ENCODE measurements around the gene EVI2B.
"Not testable (repeated sequence)": the region's sequence is repeated elsewhere in the genome, so short reads cannot be mapped to it uniquely, and the experiment has no call there.

EVI2B gene, protein sequence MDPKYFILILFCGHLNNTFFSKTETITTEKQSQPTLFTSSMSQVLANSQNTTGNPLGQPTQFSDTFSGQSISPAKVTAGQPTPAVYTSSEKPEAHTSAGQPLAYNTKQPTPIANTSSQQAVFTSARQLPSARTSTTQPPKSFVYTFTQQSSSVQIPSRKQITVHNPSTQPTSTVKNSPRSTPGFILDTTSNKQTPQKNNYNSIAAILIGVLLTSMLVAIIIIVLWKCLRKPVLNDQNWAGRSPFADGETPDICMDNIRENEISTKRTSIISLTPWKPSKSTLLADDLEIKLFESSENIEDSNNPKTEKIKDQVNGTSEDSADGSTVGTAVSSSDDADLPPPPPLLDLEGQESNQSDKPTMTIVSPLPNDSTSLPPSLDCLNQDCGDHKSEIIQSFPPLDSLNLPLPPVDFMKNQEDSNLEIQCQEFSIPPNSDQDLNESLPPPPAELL

DNA sequence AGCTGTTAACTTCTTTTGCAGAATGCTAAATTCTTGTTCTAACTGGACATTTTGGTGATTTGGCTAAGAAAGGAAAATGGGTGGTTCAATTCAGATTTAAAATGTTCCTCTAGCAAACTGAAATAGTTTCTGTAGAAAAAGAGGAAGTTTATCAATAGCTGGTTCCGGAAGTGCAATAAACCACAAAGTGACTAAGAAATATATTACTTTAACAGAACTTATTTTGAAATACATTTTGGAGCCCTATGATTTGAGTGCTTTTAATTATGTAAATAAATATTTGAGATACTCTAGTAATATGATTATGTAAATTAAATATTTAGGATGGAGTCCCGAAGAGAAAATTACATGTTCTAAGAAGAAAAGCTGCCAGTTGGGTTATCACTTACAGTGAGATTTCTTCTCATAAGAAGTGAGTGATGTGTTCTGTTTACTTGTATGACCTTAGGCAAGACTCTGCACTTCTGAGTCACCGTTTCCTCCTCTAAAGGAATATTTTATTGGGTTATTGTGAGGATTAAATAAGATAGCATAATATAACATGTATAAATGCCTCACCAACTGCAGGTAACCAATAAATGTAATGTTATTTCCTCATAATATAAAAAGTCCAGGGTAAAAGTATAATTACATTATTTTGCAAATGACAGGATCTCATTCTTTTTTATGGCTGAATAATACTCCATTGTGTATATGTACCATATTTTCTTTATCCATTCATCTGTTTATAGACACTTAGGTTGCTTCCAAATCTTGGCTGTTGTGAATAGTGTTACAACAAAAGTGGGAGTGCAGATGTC lies at the start of gene EVI2B:
Gene EVI2B, minus strand, starts transcription at position 73 of the 800 bp plus-strand sequence. CDS start 8,445 bp downstream, outside the sequence.
- DNase-seq: no peak

DNA sequence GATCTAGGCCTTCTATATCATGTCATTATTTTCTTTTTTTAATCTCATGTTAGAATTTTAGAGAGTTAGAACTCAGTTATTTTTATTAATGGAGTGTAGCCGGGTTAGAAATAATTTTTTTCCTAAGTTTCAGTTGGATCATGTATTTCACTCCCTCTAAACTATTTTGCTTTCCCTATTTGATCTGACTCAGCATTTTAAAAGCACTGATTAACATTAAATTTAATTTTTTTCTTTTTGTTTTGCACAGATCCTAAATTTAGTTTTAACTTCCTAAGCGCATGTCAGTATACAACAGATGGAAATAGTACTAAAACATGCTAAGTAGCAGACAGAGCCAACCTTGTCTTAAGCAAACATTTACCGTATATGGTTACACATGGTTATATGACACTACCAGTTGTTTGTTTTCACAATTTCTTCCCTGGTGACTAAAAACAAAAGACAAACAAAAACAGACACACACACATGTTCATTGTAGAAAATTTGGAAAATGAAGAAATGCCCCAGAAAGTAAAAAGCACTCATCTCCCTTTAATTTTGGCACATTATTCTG lies 44.1 kb upstream of the EVI2B start:
- no peak for DNase-seq

DNA sequence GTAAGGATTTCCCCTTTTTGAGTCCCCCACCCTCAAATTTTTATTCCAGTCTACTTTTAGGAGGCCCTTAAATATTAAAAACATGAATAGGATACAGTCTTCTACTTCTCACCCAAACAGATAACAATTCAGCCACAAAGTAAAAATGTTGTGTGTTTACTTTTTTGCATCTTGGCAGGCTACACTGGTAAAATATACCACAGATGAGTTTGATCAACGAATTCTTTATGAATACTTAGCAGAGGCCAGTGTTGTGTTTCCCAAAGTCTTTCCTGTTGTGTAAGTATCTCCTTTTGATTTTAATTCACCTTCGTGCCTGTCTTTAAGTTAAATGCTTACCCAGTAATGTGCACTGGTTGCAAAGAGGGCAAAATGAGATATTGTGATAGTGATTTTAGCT lies 43.2 kb upstream of the EVI2B start:
- no peak for DNase-seq

DNA sequence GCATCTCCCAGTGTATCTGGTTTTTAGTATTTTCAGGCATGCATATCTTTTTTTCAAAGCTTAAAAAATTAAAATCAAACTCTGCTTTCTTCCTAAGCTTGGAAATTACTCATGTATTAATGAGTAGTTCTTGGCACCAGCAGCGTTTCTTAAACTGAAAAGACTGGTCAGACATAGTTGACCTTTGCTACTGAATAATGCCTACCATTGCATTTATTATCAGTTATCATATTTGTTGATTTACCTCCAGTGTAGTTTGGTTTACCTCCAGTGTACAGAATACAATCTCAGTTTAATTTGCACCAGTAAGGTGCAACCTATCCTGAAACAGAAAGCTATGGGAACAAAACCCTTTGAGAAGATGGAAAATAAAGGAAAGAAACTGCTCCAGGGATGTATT lies 42.1 kb upstream of the EVI2B start:
- no peak for DNase-seq

GRCh38 chr17:31349454-31349853 lies 35.6 kb upstream of the EVI2B start:
- DNase-seq: no peak

- DNase-seq: not testable (repeated sequence)
Observed at GRCh38 chr17:31345191-31345747, 31.4 kb upstream of the EVI2B start.

- no peak for DNase-seq
Observed at GRCh38 chr17:31339906-31340661, 26.2 kb upstream of the EVI2B start.

DNA sequence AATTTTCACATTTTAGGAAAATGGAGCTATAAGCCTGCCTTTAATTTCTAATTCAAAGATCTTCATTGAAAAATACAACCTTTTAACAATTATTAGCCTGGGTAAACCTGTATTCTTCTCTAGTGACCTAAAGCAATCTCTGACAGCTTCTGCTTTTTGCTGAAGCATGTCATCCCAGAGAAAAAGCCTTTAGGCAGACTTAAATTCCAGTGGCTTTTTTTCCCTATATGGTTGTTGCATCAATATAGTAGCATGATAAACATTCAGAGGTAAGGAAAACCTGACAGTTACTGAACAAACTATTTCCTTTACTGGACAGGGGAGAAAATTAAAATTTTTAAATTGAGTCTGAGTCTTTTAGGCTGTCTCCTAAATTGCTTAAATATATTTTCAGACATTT lies 15.4 kb upstream of the EVI2B start:
- no peak for DNase-seq

GRCh38 chr17:31328160-31328535 lies 14.3 kb upstream of the EVI2B start:
- DNase-seq: no peak

- DNase-seq: no peak
Observed at GRCh38 chr17:31327534-31328159, 13.8 kb upstream of the EVI2B start.

DNA sequence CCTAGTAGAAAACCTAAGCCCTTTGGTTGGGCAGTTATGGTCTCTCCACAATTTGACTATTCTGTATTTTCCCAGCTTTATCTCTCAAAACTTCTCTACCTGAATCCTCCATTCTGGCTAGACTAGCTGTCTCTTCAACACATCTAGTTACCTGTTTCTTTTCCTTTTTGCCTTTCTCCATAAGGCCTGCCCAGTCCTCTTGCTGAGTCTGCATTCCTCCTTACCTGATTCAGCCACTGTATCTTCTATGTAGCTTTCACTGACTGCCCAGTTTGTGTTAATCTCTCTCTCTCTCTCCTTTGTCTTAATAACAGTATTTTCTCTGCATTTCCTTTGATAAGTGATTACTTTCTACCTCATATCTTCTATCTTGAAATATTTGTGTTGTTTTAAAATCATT lies 9.7 kb upstream of the EVI2B start:
- no peak for DNase-seq

DNA sequence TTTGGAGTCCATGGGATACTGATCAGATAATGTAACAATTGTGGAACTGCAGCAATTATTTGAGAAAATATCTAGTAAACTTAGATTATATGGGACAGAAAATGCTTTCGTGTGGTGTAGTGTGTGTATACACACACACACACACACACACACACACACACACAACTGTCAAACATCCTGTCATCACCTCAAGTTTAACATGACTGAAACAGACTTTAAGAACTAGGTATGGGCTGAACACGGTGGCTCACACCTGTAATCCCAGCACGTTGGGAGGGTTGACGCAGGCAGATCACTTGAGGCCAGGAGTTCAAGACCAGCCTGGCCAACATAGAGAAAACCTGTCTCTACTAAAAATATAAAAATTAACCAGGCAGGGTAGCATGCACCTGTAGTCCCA lies 8.1 kb upstream of the EVI2B start:
- no peak for DNase-seq

DNA sequence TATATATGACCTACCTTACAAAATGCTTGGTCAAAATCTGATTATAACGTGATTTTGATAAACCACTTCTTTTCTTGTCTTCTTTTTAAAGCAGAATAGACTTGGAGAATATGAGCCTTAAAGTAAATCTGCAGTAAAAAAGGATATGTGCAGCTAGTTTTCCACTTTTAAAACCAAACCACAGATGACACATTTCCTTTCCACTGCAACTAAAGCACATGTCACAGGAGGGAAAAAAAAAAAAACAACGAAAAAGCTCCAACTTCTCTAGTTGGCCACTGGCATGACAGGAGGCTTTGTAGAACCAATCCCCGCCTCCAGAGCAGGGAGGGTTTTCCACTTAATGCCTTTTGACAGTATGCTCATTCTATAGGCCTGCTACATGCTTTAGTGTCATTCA lies 7.6 kb upstream of the EVI2B start, which contains the start of gene EVI2A:
Gene EVI2A, minus strand, starts transcription at position 142 of the 400 bp plus-strand sequence. CDS start 2,609 bp downstream, outside the sequence.
- peak; percentile 48 for DNase-seq

DNA sequence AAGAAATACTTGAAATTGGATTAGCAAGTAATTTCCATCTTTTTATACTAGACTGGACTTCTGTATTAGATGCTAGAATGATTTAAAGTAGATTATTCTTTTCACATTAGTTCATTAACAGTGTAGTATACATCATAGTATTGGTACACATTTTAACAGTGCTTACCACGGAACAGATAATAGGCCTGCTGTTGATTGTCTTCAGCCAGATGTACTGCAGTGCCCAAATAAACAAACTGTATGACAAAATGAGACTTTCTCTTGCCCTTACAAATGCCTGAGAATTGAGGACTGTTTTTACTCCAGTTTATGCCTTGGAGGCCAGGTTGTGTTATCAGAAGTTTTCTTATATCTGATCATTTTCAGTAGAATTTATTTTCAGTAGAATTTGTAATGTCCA lies 6.9 kb upstream of the EVI2B start:
- DNase-seq: no peak

GRCh38 chr17:31320241-31320640 lies 6.4 kb upstream of the EVI2B start:
- no peak for DNase-seq

- DNase-seq: no peak
Observed at GRCh38 chr17:31318851-31319661, 5.2 kb upstream of the EVI2B start.

DNA sequence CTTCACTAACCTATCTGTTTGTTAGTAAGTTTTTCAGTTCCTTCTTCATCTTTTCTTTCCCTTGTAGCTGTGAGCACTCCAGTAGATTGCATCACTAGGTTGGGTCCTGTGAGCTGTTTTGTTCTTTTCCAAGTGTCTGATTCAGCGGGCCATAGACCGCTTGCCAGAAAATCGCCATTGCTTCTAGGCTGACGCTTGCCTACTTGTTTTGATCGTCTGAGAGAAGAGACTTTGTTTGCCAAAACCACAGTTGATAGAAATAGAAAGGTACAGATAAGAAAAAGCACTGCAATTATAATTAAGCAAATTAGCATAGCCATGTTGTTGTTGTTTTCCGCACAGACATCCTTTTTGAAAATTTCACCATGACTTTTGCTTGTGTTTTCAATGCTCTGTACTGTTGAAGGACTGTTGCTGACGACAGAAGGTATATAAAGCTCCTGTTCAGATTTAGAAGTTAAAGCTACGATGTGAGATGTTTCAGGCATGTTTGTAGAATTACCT lies 4.5 kb upstream of the EVI2B start:
- peak; percentile 50 for DNase-seq

- no peak for DNase-seq
Observed at GRCh38 chr17:31314782-31315100, 887 bp upstream of the EVI2B start.

DNA sequence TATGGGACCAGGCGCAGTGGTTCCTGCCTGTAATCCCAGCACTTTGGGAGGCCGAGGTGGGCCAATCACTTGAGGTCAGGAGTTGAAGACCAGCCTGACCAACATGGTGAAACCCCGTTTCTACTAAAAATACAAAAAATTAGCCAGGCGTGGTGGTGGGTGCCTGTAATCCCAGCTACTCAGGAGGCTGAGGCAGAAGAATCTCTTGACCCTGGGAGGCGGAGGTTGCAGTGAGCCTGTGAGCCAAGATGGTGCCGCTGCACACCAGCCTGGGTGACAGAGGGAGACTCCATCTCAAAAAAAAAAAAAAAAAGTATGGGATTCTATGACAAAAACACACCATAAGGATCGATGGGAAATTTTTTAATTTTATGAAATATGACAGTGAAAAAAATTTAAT lies 1.6 kb downstream of the EVI2B start:
- peak; percentile 34 for DNase-seq

DNA sequence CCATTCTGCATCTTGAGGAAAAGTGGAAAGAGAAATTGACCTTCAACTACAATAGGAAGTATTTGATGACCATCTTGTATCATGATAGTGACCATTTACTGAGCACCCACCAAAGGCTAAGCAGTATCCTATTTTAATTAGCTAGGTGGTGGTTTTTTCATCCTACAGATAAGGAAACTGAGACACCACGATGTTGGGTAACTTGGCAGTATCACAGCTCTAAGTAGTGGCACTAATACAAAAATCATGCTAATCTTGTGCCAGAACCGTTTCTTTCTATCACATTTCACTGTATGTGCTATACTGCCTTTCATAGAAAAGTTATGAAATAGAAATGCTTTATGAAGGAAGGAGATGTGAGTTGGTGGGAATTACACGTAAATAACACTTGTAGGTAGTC lies 2.3 kb downstream of the EVI2B start:
- no peak for DNase-seq

DNA sequence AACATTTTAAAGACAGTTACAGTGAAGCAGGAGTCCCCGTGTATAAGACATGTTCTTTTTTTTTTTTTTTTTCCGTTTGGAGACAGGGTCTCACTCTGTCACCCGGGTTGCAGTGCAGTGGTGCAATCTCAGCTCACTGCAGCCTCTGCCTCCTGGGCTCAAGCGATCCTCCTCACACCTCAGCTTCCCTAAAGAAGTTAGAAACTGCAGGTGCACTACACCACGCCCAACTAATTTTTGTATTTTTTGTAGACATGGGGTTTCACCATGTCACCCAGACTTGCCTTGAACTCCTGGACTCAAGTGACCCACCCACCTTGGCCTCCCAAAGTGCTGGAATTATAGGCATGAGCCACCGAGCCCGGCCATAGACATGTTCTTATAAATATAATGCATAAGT lies 3.0 kb downstream of the EVI2B start:
- DNase-seq: no peak

Data from activated CD4-positive, CD25-positive, alpha-beta regulatory T cell treated with anti-CD3 and anti-CD28 coated beads, Interleukin-2, amount 50 U/mL, for 72 hours (primary cell).